SK-N-SH (cell line): Measurements from ENCODE around the gene ISOC2. TPM values are rescaled to one million over a fixed set of nuclear protein-coding genes. Genes with fewer than 3 reads are reported as not detected.

Source experiments
- polyA plus RNA-seq, 3 experiments: library from polyadenylated mRNA; depleted of rRNA; stranded (reverse); fragments of >200 nt; gene quantifications; 2 replicates each; pipeline ENCODE4 v1.2.3, GENCODE V29; 2012

Gene ISOC2
- polyA plus RNA-seq, 1 of the 3 experiments (the other 2 are of a cell fraction), result 65.4 TPM

Other genes starting within 250 kb of the ISOC2 start
- gene TMEM86B, start 232.9 kb downstream of the ISOC2 start, polyA plus RNA-seq (2012; rRNA removed), result 2.0 and 3.0 TPM in 2 replicates
- 44.9 and 47.8 TPM in 2 replicates for gene PPP6R1, start 202.6 kb downstream of the ISOC2 start, polyA plus RNA-seq (2012; rRNA removed)
- gene HSPBP1, start 181.5 kb downstream of the ISOC2 start, polyA plus RNA-seq (2012; rRNA removed), result 51.7 and 55.4 TPM in 2 replicates
- gene BRSK1, start 177.6 kb downstream of the ISOC2 start, polyA plus RNA-seq (2012; rRNA removed), result 32.2 and 49.7 TPM in 2 replicates
- gene TMEM150B, start 136.3 kb downstream of the ISOC2 start, polyA plus RNA-seq (2012; rRNA removed), result not detected in 2 replicates
- gene KMT5C, start 121.8 kb downstream of the ISOC2 start, polyA plus RNA-seq (2012; rRNA removed), result 14.0 and 14.4 TPM in 2 replicates
- 0.58 and 0.74 TPM in 2 replicates for gene COX6B2, start 106.9 kb downstream of the ISOC2 start, polyA plus RNA-seq (2012; rRNA removed)
- gene GARIN5B, start 98.4 kb downstream of the ISOC2 start, polyA plus RNA-seq (2012; rRNA removed), result not detected in 2 replicates
- gene IL11, start 91.2 kb downstream of the ISOC2 start, polyA plus RNA-seq (2012; rRNA removed), result 13.2 and 16.1 TPM in 2 replicates
- gene TMEM190, start 84.8 kb downstream of the ISOC2 start, polyA plus RNA-seq (2012; rRNA removed), result 0.77 and 0.91 TPM in 2 replicates
- gene TMEM238, start 77.3 kb downstream of the ISOC2 start, polyA plus RNA-seq (2012; rRNA removed), result 0.08 and 0.12 TPM in 2 replicates
- 2,297 and 2,368 TPM in 2 replicates for gene RPL28, start 75.7 kb downstream of the ISOC2 start, polyA plus RNA-seq (2012; rRNA removed)
- 84.7 and 133 TPM in 2 replicates for gene UBE2S, start 53.9 kb downstream of the ISOC2 start, polyA plus RNA-seq (2012; rRNA removed)
- 0.02 TPM in 1 of 2 replicates, not detected in the other for gene SHISA7, start 18.3 kb downstream of the ISOC2 start, polyA plus RNA-seq (2012; rRNA removed)
- gene C19orf85, start 3.1 kb upstream of the ISOC2 start, polyA plus RNA-seq (2012; rRNA removed), result not detected in 2 replicates
- gene ZNF628, start 15.0 kb upstream of the ISOC2 start, polyA plus RNA-seq (2012; rRNA removed), result 0.73 and 1.6 TPM in 2 replicates
- gene NAT14, start 23.5 kb upstream of the ISOC2 start, polyA plus RNA-seq (2012; rRNA removed), result 84.4 and 89.9 TPM in 2 replicates
- gene SSC5D, start 26.8 kb upstream of the ISOC2 start, polyA plus RNA-seq (2012; rRNA removed), result 2.6 and 4.9 TPM in 2 replicates
- gene SBK2, start 75.5 kb upstream of the ISOC2 start, polyA plus RNA-seq (2012; rRNA removed), result 0.20 and 0.28 TPM in 2 replicates
- gene SBK3, start 83.9 kb upstream of the ISOC2 start, polyA plus RNA-seq (2012; rRNA removed), result 0.03 and 0.05 TPM in 2 replicates
- 3.5 and 5.9 TPM in 2 replicates for gene ZNF579, start 119.2 kb upstream of the ISOC2 start, polyA plus RNA-seq (2012; rRNA removed)
- 5.2 and 5.7 TPM in 2 replicates for gene FIZ1, start 137.9 kb upstream of the ISOC2 start, polyA plus RNA-seq (2012; rRNA removed)
- gene ZNF524, start 138.6 kb upstream of the ISOC2 start, polyA plus RNA-seq (2012; rRNA removed), result 7.2 and 7.3 TPM in 2 replicates
- 3.4 and 5.0 TPM in 2 replicates for gene ZNF865, start 144.0 kb upstream of the ISOC2 start, polyA plus RNA-seq (2012; rRNA removed)
- 5.0 and 5.5 TPM in 2 replicates for gene ZNF784, start 162.9 kb upstream of the ISOC2 start, polyA plus RNA-seq (2012; rRNA removed)
- 14.0 and 21.9 TPM in 2 replicates for gene ZNF580, start 179.4 kb upstream of the ISOC2 start, polyA plus RNA-seq (2012; rRNA removed)
- 24.2 and 24.7 TPM in 2 replicates for gene ZNF581, start 182.0 kb upstream of the ISOC2 start, polyA plus RNA-seq (2012; rRNA removed)
- 20.1 and 27.1 TPM in 2 replicates for gene CCDC106, start 186.6 kb upstream of the ISOC2 start, polyA plus RNA-seq (2012; rRNA removed)
- 217 and 321 TPM in 2 replicates for gene U2AF2, start 193.4 kb upstream of the ISOC2 start, polyA plus RNA-seq (2012; rRNA removed)
- 72.0 and 134 TPM in 2 replicates for gene EPN1, start 213.6 kb upstream of the ISOC2 start, polyA plus RNA-seq (2012; rRNA removed)